HG02678 (cell line): ENCODE results near the gene PRR13.
"Not testable (repeated sequence)": the region's sequence is repeated elsewhere in the genome, so short reads cannot be mapped to it uniquely, and the experiment has no call there.

Experiments used
- ATAC-seq: cut with Tn5 transposase; IDR thresholded peaks from one replicate; pipeline ENCODE4 v1.9.1; 2021; ENCODE audit warnings: mild to moderate bottlenecking, moderate library complexity; ENCODE audit not compliant: unreplicated experiment

Gene PRR13

GRCh38 chr12:53467880-53468279, 26.3 kb downstream of the PRR13 start:
- ATAC-seq = no peak

GRCh38 chr12:53468282-53468681, 26.7 kb downstream of the PRR13 start:
- ATAC-seq = no peak

GRCh38 chr12:53472056-53472582, 30.6 kb downstream of the PRR13 start:
- no peak for ATAC-seq

- no peak for ATAC-seq
These were observed 32.5 kb downstream of the PRR13 start for GRCh38 chr12:53474077-53474476.

GRCh38 chr12:53474819-53475218, 33.3 kb downstream of the PRR13 start:
- ATAC-seq = no peak

- ATAC-seq = no peak
These were observed 35.3 kb downstream of the PRR13 start for GRCh38 chr12:53476769-53477209.

- no peak for ATAC-seq
These were observed 37.3 kb downstream of the PRR13 start for GRCh38 chr12:53478865-53479264.

GRCh38 chr12:53479331-53479730, 37.8 kb downstream of the PRR13 start:
- no peak for ATAC-seq

- no peak for ATAC-seq
These were observed 39.2 kb downstream of the PRR13 start for GRCh38 chr12:53480491-53481442.

- not testable (repeated sequence) for ATAC-seq
These were observed 39.9 kb downstream of the PRR13 start for GRCh38 chr12:53481458-53481857.

- ATAC-seq = no peak
These were observed 40.5 kb downstream of the PRR13 start for GRCh38 chr12:53481939-53482586.

GRCh38 chr12:53482626-53483168, 41.2 kb downstream of the PRR13 start:
- ATAC-seq = no peak

GRCh38 chr12:53483225-53483978, 41.9 kb downstream of the PRR13 start:
- ATAC-seq = no peak

- ATAC-seq = no peak
These were observed 42.4 kb downstream of the PRR13 start for GRCh38 chr12:53483979-53484377.

- ATAC-seq = no peak
These were observed 43.4 kb downstream of the PRR13 start for GRCh38 chr12:53484686-53485575.

GRCh38 chr12:53485955-53486735, 44.6 kb downstream of the PRR13 start:
- ATAC-seq = no peak

- ATAC-seq = no peak
These were observed 45.4 kb downstream of the PRR13 start for GRCh38 chr12:53486736-53487487.

- no peak for ATAC-seq
These were observed 47.8 kb downstream of the PRR13 start for GRCh38 chr12:53489242-53489864.
